Measurements from ENCODE around the gene MBTD1. TPM values are rescaled to one million over a fixed set of nuclear protein-coding genes. Genes with fewer than 3 reads are reported as not detected.

Gene MBTD1
- total RNA-seq, 1 donor from 2014 or later = 69.8 TPM

- Mint-ChIP-seq H3K4me1 (no peaks in the 10 kb centered on the region), H3K27ac (peak overlapping the region; percentile 25), H3K36me3 (no peaks in the 10 kb centered on the region), H3K27me3 (ENCODE audit: insufficient read depth, low read depth) (no peaks in the 10 kb centered on the region), H3K4me3 (no peak overlapping the region), H3K9me3 (no peaks in the 10 kb centered on the region)
- no peak overlapping the region for H3K27ac ChIP-seq
- H3K4me2 ChIP-seq = no peak overlapping the region
- no peaks in the 10 kb centered on the region for H3K79me2 ChIP-seq (ENCODE audit: low read depth)
- no peaks in the 10 kb centered on the region for H3K36me3 ChIP-seq
- H3K9me3 ChIP-seq (ENCODE audit: low read depth) = no peaks in the 10 kb centered on the region
- H3K9ac ChIP-seq = no peak overlapping the region
- no peak overlapping the region for H3K4me3 ChIP-seq
- no peaks in the 10 kb centered on the region for H4K20me1 ChIP-seq (ENCODE audit: low read depth)
- no peak for TF ChIP-seq EZH2phosphoT487 (IDR thresholded peaks at IDR 0.05)
- no peak for TF ChIP-seq CTCF (IDR thresholded peaks at IDR 0.05)
- TF ChIP-seq EZH2 (IDR thresholded peaks at IDR 0.05) = no peak
- H2AFZ ChIP-seq (replicated peaks) = no peak overlapping the region
- H3K4me1 ChIP-seq = no peaks in the 10 kb centered on the region
- no peak for DNase-seq (ENCODE audit: low spot score)
- no peaks in the 10 kb centered on the region for H3F3A ChIP-seq (ENCODE audit: low read depth)
- no peaks in the 10 kb centered on the region for H3K27me3 ChIP-seq
Observed at GRCh38 chr17:51132964-51133319, 126.9 kb downstream of the MBTD1 start.

- H3K27me3 Mint-ChIP-seq (ENCODE audit: insufficient read depth, low read depth) = no peaks in the 10 kb centered on the region
- Histone ChIP-seq H3K36me3 (no peaks in the 10 kb centered on the region), H3K4me2 (no peak overlapping the region), H4K20me1 (ENCODE audit: low read depth) (no peaks in the 10 kb centered on the region), H3K4me3 (no peak overlapping the region), H3K4me1 (no peaks in the 10 kb centered on the region), H3K27me3 (no peaks in the 10 kb centered on the region), H3K9me3 (ENCODE audit: low read depth) (no peaks in the 10 kb centered on the region), H3K79me2 (ENCODE audit: low read depth) (no peaks in the 10 kb centered on the region), H2AFZ (replicated peaks) (no peak overlapping the region), H3K27ac (no peak overlapping the region), H3K9ac (no peak overlapping the region), H3F3A (ENCODE audit: low read depth) (no peaks in the 10 kb centered on the region)
- no peaks in the 10 kb centered on the region for H3K9me3 Mint-ChIP-seq
- H3K27ac Mint-ChIP-seq = no peak overlapping the region
- no peaks in the 10 kb centered on the region for H3K36me3 Mint-ChIP-seq
- H3K4me1 Mint-ChIP-seq = no peaks in the 10 kb centered on the region
- H3K4me3 Mint-ChIP-seq = no peak overlapping the region
- no peak for DNase-seq (ENCODE audit: low spot score)
- TF ChIP-seq EZH2phosphoT487 (IDR thresholded peaks at IDR 0.05) (no peak), CTCF (IDR thresholded peaks at IDR 0.05) (no peak), EZH2 (IDR thresholded peaks at IDR 0.05) (no peak)
Observed at GRCh38 chr17:51128076-51128475, 131.8 kb downstream of the MBTD1 start.

Other genes with a start within 250 kb of the MBTD1 start
- 89.7 and 99.5 TPM in 2 replicates for gene SPAG9, start 139.2 kb downstream of the MBTD1 start, total RNA-seq (ENCODE audit: low replicate concordance)
- gene NME1, start 106.5 kb downstream of the MBTD1 start, total RNA-seq (ENCODE audit: low replicate concordance) = 89.5 and 95.1 TPM in 2 replicates
- 287 and 388 TPM in 2 replicates for gene NME2, start 93.6 kb downstream of the MBTD1 start, total RNA-seq (ENCODE audit: low replicate concordance)
- 78.7 and 107 TPM in 2 replicates for gene UTP18, start 497 bp upstream of the MBTD1 start, total RNA-seq (ENCODE audit: low replicate concordance)

Measured in neural progenitor cell (in vitro differentiated cells).